Camera-type eye (tissue), 1 donor: ENCODE data around the gene MRPL38. TPM values are rescaled to one million over a fixed set of nuclear protein-coding genes. Genes with fewer than 3 reads are reported as not detected.

Source experiments
- total RNA-seq: library from RNA; depleted of rRNA; stranded (reverse); fragments of >200 nt; gene quantifications from one replicate; pipeline ENCODE4 v1.2.3, GENCODE V29; 2014

The MRPL38 gene
- 45.7 TPM for total RNA-seq

DNA sequence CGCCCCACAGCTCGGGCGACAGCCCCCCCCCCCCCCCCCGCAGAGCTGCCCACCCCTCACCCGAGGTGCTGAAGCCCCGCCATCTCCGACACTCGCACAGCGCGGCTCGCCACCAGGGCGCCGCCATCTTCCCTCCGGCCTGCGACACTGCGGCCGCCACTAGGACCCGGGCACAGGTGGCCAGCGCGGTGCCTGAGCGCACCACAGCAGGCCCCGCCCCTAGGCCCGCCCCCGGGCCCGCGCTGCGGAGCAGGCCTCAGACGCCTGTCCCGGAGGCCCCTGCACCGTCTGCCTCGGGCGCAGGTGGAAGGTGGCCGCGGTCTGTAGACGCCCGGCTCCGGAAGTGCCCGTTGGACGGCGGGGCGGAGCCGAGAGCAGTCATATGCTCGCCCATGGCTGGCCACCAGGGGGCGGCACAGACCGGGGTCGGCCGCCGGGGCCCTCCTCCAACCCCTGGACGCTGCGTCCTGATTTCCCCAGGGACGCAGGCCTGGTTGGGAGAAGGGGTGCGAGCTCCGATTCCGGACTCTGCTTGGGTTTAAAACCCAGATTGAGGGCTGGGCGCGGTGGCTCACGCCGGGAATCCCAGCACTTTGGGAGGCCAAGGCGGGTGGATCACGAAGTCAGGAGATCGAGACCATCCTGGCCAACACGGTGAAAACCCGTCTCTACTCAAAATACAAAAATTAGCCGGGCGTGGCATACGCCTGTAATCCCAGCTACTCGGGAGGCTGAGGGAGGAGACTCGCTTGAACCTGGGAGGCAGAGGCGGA lies at the start of gene MRPL38:
TSS of gene MRPL38 (minus strand) at position 136 of the 773 bp plus-strand sequence. CDS start at position 127, 9 bp downstream.

DNA sequence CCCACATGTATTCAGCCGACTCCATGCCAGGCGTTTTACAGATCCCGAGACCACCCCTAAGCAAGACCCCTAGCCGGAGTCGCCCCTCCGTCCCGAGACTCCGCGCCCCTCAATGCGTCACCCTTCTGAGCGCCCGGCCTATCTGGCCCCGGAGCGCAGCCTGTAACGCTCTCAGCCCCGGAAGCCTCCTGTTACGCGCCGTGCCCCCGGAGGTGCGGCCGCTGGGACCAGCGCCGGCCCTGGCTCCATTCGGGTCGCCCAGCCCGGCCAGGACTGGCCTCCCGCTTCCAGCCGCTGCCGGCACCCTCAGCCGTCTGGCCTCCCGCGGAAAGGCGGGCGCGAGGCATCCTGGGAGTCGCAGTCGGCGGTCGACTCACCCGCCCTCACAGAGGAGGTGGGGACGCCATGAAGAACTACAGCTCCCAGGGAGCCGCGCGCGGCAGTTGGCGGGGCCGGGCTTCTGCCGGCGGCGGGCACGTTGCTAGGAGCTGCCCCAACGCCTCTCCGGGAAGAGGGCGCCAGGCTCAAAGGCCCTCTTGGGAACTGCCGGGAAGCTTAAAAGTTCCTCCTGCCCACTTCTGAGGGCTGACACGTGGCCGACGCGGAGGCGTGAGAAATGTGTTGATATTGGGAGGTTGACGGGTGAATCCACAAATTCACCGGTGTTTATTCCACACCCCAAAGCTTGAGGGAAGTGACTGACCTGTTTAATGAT lies 36.2 kb upstream of the MRPL38 start, which contains the start of gene FBF1:
TSS of gene FBF1 (minus strand) at position 316 of the 715 bp plus-strand sequence. CDS start 2,893 bp downstream, outside the sequence.

DNA sequence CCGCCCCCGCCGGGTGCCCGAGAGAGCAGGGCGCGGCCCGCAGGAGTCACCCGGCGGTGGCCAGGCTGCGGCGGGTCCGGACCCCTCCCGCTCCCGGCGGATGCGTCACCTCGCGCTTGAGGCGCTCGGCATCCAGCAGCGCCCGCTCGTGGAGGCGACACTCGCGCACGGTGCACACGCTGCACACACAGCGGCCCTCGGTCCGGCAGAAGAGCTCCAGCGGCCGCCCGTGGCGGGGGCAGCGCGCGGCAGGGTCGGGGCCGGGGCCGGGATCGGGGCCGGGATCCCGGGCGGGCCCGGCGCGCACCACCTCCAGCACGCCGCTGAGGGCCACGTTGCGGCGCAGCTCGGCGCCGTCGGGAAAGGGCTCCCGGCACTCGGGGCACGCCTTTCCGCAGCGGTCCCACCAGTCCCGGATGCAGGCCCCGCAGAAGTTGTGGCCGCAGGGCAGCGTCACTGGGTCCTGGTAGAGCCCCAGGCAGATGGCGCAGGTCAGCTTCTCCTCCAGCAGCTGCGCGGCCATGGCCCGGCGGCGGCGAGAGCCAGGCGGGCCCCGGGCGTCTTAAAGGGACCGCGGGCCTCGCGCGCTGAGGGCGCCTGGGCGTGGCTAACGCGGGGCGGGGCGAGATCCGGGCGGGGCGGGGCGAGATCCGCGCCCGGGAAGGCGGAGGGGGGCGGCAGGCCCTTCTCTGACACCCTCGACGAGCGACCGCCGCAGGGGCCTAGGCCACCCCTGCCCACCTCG lies 8.1 kb downstream of the MRPL38 start, which contains the start of gene TRIM65:
TSS of gene TRIM65 (minus strand) at position 537 of the 745 bp plus-strand sequence. CDS start at position 523, 14 bp downstream.

DNA sequence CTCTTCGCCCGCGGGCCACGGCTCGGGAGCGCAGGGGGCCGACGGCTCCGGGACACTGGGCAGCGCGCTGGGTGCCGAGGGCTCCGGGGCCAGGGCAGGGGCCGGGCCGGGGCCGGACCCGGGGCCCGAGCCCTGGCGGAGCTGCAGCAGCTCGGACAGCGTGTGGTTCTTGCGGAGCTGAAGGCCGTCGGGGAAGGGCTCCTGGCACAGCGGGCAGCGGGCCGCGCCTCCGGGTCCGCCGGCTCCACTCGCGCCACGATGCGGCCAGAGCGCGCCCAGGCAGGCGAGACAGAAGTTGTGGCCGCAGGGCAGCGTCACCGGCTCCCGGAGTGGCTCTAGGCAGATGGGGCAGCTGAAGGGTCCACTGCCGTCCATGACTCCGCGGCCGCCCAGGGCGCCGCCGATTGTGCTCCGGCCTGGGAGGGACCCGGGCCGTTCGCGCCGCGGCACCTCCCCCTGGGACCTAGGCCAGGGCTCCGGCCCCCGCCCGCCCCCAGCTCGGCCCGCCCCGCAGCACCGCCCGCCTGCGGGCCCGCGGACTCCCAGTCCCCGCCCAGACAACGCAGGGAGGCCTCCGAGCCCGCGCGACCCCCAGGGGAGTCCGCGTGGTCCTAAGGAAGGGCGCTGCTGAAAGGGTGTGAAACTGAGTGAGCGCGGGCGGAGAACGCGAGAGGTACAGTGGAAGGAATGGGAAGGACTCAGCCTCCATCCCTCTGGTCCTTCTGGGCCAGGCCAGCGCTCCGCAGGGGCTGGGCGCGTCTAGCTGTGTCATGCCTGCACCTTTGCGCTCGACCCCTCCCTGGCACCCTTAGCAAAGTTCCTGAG lies 26.3 kb downstream of the MRPL38 start, which contains the start of gene TRIM47:
TSS of gene TRIM47 (minus strand) at position 408 of the 825 bp plus-strand sequence. CDS start at position 375, 33 bp downstream.

DNA sequence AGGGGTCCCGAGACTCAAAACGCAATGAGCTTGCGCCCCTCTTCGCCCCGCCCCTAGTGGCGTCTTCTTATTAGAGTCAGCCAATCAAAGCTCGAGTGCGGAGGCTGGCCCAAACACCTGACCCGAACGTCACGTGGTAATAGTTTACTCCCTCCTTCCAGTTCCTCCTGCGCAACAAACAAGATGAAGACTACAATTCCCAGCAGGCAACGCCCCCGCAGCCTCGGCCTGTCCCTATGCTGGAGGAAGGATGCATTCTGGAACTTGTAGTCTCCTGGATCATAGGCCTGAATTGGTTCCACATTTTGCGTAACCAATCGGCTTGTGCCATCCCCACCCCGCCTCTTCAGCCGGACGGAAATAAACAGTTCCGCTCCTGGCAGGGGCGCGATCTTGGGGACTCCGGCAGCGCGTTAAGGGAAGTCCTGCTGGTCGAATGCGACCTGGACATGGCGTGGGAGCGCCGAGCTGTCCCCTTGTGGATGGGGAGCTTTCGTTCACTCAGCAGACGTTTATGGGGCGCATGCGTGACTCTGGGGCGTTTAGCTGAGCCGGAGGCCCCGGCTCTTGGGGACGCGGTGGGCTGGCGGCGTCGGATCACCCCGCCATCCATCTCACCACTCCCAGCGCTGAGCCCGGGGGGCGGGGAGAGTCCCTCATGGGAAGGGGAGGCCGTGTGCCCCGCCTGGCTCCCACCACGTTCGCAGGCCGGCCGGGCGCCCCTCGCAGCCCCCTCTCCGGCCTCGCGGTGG lies 49.2 kb downstream of the MRPL38 start, which contains the start of gene WBP2:
TSS of gene WBP2 (minus strand) at position 26 of the 752 bp plus-strand sequence. CDS start 38 bp downstream, outside the sequence.

Other genes starting within 250 kb of the MRPL38 start
- gene RECQL5, start 237.7 kb downstream of the MRPL38 start, total RNA-seq: 32.5 TPM
- gene SAP30BP, start 237.5 kb downstream of the MRPL38 start, total RNA-seq: 109 TPM
- gene ITGB4, start 183.4 kb downstream of the MRPL38 start, total RNA-seq: 19.5 TPM
- 14.5 TPM for gene GALK1, start 139.7 kb downstream of the MRPL38 start, total RNA-seq
- gene UNK, start 120.1 kb downstream of the MRPL38 start, total RNA-seq: 78.4 TPM
- 5.0 TPM for gene UNC13D, start 60.5 kb downstream of the MRPL38 start, total RNA-seq
- 50.5 TPM for gene WBP2, start 49.5 kb downstream of the MRPL38 start, total RNA-seq
- gene TRIM47, start 26.3 kb downstream of the MRPL38 start, total RNA-seq: 14.9 TPM
- gene TRIM65, start 7.9 kb downstream of the MRPL38 start, total RNA-seq: 24.4 TPM
- gene FBF1, start 36.2 kb upstream of the MRPL38 start, total RNA-seq: 19.8 TPM
- gene ACOX1, start 74.3 kb upstream of the MRPL38 start, total RNA-seq: 75.3 TPM
- gene TEN1, start 74.4 kb upstream of the MRPL38 start, total RNA-seq: 22.5 TPM
- 7.5 TPM for gene CDK3, start 96.0 kb upstream of the MRPL38 start, total RNA-seq
- 5.5 TPM for gene EVPL, start 122.4 kb upstream of the MRPL38 start, total RNA-seq
- 57.0 TPM for gene SRP68, start 167.6 kb upstream of the MRPL38 start, total RNA-seq
- not detected for gene GALR2, start 169.9 kb upstream of the MRPL38 start, total RNA-seq
- gene ZACN, start 174.3 kb upstream of the MRPL38 start, total RNA-seq: not detected
- gene EXOC7, start 198.9 kb upstream of the MRPL38 start, total RNA-seq: 131 TPM
- 1.6 TPM for gene FOXJ1, start 236.4 kb upstream of the MRPL38 start, total RNA-seq